Natural killer cell (primary cell): ENCODE measurements around the gene MRPL48. TPM values are rescaled to one million over a fixed set of nuclear protein-coding genes. Genes with fewer than 3 reads are reported as not detected.

Experiments
- ATAC-seq, 3 donors: fragments of 150-1000 bp in 2 of 3; fragments of 200-7000 bp in 1 of 3; cut with Tn5 transposase; 1 replicate in 1 of 3; 2 replicates in 2 of 3; pipeline ENCODE4 v1.10.0; 2021; ENCODE audit warnings: mild to moderate bottlenecking in 2 of 3, moderate library complexity in 2 of 3
- DNase-seq, 2 donors: peaks; one replicate each; pipeline versions ENCODE4 v3.0.0 to v3.0.0-alpha.2; 2013 to 2021; ENCODE audit warnings: mixed read lengths in 1 of 2
- H3K27ac ChIP-seq: one replicate; pipeline ENCODE4 v1.5.1; 2013; ENCODE audit warnings: mild to moderate bottlenecking, low read length
- H3K27me3 ChIP-seq: one replicate; pipeline ENCODE4 v1.6.1; 2013; ENCODE audit warnings: low read length; ENCODE audit not compliant: control insufficient read depth, insufficient read depth
- H3K36me3 ChIP-seq: one replicate; pipeline ENCODE4 v1.6.1; 2013; ENCODE audit warnings: low read length; ENCODE audit not compliant: control insufficient read depth, insufficient read depth
- H3K4me1 ChIP-seq: one replicate; pipeline ENCODE4 v1.6.1; 2013; ENCODE audit warnings: low read length; ENCODE audit not compliant: control insufficient read depth, insufficient read depth
- H3K4me3 ChIP-seq: one replicate; pipeline ENCODE4 v1.5.1; 2013; ENCODE audit warnings: low read length
- H3K9me3 ChIP-seq: one replicate; pipeline ENCODE4 v1.6.1; 2013; ENCODE audit warnings: low read length; ENCODE audit not compliant: control insufficient read depth, insufficient read depth
- H3K27ac Mint-ChIP-seq, 2 donors: one replicate each; pipeline ENCODE4 v1.8.0; 2022; ENCODE audit warnings: mild to moderate bottlenecking in 2 of 2, mixed read lengths in 2 of 2, moderate library complexity in 1 of 2
- H3K27me3 Mint-ChIP-seq, 2 donors: one replicate each; pipeline ENCODE4 v1.8.0; 2022; ENCODE audit warnings: low read depth in 2 of 2, mixed read lengths in 2 of 2
- H3K36me3 Mint-ChIP-seq: one replicate; pipeline ENCODE4 v1.8.0; 2022; ENCODE audit warnings: mixed read lengths
- H3K4me1 Mint-ChIP-seq, 2 donors: one replicate each; pipeline ENCODE4 v1.8.0; 2022; ENCODE audit warnings: mixed read lengths in 2 of 2
- H3K4me3 Mint-ChIP-seq: one replicate; pipeline ENCODE4 v1.8.0; 2022; ENCODE audit warnings: mild to moderate bottlenecking, moderate library complexity, mixed read lengths
- H3K9me3 Mint-ChIP-seq, 2 donors: one replicate each; pipeline ENCODE4 v1.8.0; 2022; ENCODE audit warnings: mixed read lengths in 2 of 2
- CTCF ChIP-seq: fragments of 200-600 bp; IDR thresholded peaks from one replicate; pipeline ENCODE4 v1.8.0; 2022; ENCODE audit warnings: antibody characterized with exemption
- WGBS: methylation state at CpG from one replicate; pipeline ENCODE4 v1.1.7; 2013; ENCODE audit warnings: missing lambda C conversion rate; ENCODE audit not compliant: insufficient coverage; 5-methylcytosine and 5-hydroxymethylcytosine counted together
- intact Hi-C: fragments of 100-400 bp; cut with micrococcal nuclease; formaldehyde crosslinking; loops from one replicate; pipeline ENCODE4 v1.14.2; 2022
- total RNA-seq, 4 donors: library from RNA; stranded (reverse); fragments of 120-200 nt in 1 of 4; gene quantifications; one replicate each; pipeline versions ENCODE4 v1.2.3 to v1.2.4, GENCODE V29; 2013 to 2022

The MRPL48 gene
- total RNA-seq, 3 donors from 2014 or later (not counting 1 experiment from before 2014, with no cell fraction given) = 19.5 to 24.9 (median 21.2) TPM

- Histone ChIP-seq H3K36me3 (no peaks in the 10 kb centered on the region), H3K4me1 (peaks cover 11% of the 10 kb centered on the region), H3K27ac (peak overlapping the region; percentile 85), H3K27me3 (no peaks in the 10 kb centered on the region), H3K4me3 (peak overlapping the region; percentile 99), H3K9me3 (no peaks in the 10 kb centered on the region)
- under 1% methylated on average over 44 of the region's 44 CpGs for WGBS
- intact Hi-C loops = loop anchor here (2.0 kb wide), 1 partner anchor 117 kb away; the partner anchor contains the start of genes COA4 and PAAF1
- Mint-ChIP-seq H3K4me3 (peak overlapping the region; percentile 84), H3K4me1 (peaks cover 19 to 36% of the 10 kb centered on the region in 2 donors), H3K27me3 (no peaks in the 10 kb centered on the region), H3K9me3 (no peaks in the 10 kb centered on the region), H3K27ac (peak overlapping the region; percentile 82 to 95), H3K36me3 (no peaks in the 10 kb centered on the region)
- no peak for TF ChIP-seq CTCF
- peak in 1 of 2 donors; percentile 16 for DNase-seq
- ATAC-seq = no peak
Observed at GRCh38 chr11:73760135-73760678, 27.5 kb upstream of the MRPL48 start.

GRCh38 chr11:73760679-73761402 is 26.8 kb upstream of the MRPL48 start, which contains the start of gene RAB6A:
TSS of gene RAB6A (minus strand) at chr11:73761074. CDS start at chr11:73760635, 439 bp downstream.
- intact Hi-C loops = loop anchor here (1.0 to 2.0 kb wide), 2 partner anchors 18 to 116 kb away; partner anchors contain the start of genes COA4 and PAAF1
- Histone ChIP-seq H3K27me3 (no peaks in the 10 kb centered on the region), H3K27ac (peak within 1 kb of the TSS; percentile 85), H3K36me3 (no peaks in the 10 kb centered on the region), H3K9me3 (no peaks in the 10 kb centered on the region), H3K4me3 (peak within 1 kb of the TSS; percentile 99), H3K4me1 (peaks cover 11% of the 10 kb centered on the region)
- H3K4me1 Mint-ChIP-seq = peaks cover 19 to 30% of the 10 kb centered on the region in 2 donors
- DNase-seq (peak; percentile 96 to 100), ATAC-seq (peak; percentile 89 to 95 (median 90))
- H3K4me3 Mint-ChIP-seq = peak within 1 kb of the TSS; percentile 84
- peak within 1 kb of the TSS; percentile 82 to 95 for H3K27ac Mint-ChIP-seq
- TF ChIP-seq CTCF = peak; percentile 16
- no peaks in the 10 kb centered on the region for H3K9me3 Mint-ChIP-seq
- H3K27me3 Mint-ChIP-seq = no peaks in the 10 kb centered on the region
- WGBS = under 1% methylated on average over 74 of the region's 74 CpGs
- no peaks in the 10 kb centered on the region for H3K36me3 Mint-ChIP-seq

DNA sequence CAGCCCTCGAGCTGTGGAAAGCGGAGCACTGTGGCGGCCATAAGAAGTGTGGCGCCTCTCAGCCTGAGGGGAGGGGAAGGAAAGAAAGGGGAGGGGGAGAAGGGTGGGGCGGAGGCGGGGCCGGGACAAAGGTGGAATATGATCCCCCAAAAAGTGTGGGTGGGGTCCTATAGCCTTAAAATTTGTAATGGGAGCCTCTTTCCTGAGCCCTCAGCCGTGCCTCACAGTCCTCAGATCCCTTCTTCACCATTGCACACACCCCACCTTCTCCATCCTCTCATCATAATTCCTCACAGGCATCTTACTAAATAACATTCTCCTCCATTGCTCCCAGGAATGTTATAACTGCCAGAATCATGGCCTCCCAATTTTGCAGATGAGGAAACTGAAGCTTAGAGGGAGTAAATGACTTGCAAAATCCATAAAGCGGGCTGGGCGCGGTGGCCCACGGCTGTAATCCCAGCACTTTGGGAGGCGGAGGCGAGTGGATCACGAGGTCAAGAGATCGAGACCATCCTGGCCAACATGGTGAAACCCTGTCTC is 26.2 kb upstream of the MRPL48 start:
- DNase-seq (no peak), ATAC-seq (peak; percentile 1 to 3 (median 1))
- Mint-ChIP-seq H3K27me3 (peaks cover 2 to 5% of the 10 kb centered on the region in 2 donors), H3K4me1 (peaks cover 19 to 29% of the 10 kb centered on the region in 2 donors), H3K27ac (peak overlapping the region; percentile 82 to 95), H3K36me3 (no peaks in the 10 kb centered on the region), H3K9me3 (no peaks in the 10 kb centered on the region), H3K4me3 (peak overlapping the region; percentile 84)
- TF ChIP-seq CTCF = no peak
- H3K9me3 ChIP-seq = no peaks in the 10 kb centered on the region
- WGBS = 51% methylated on average over 15 of the region's 16 CpGs
- H3K4me3 ChIP-seq = peak overlapping the region; percentile 99
- intact Hi-C loops = loop anchor here (1.0 to 2.0 kb wide), 2 partner anchors 18 to 115 kb away; partner anchors contain the start of genes COA4 and PAAF1
- H3K4me1 ChIP-seq = peaks cover 11% of the 10 kb centered on the region
- H3K27ac ChIP-seq = peak overlapping the region; percentile 85
- peaks cover 2% of the 10 kb centered on the region for H3K27me3 ChIP-seq
- no peaks in the 10 kb centered on the region for H3K36me3 ChIP-seq
